ENCODE data around the gene PLAAT2. TPM values are rescaled to one million over a fixed set of nuclear protein-coding genes. Genes with fewer than 3 reads are reported as not detected.
"Not testable (repeated sequence)": the region's sequence is repeated elsewhere in the genome, so short reads cannot be mapped to it uniquely, and the experiment has no call there.

Gene PLAAT2
- total RNA-seq, 1 donor from 2014 or later: 6.0 TPM

DNA sequence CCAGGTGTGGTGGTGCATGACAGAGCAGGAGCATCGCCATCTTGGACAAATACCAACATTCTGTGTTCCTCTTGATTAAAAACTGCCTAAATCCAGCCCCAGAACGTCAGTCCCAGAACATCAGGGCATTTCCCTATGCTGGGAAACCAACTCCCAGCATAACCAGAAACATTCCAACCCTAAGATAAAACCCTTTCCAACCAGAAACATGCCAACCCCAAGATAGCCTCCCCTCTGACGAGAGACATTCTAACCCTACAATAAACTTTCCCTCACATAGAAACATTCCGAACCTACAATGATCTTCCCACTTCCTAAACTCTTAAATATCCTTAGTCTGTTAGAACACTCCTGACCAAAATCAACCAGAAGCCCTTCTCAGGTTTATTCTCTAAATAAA, 15.0 kb downstream of the PLAAT2 start:
- no peak overlapping the region for H3K4me3 Mint-ChIP-seq
- no peak overlapping the region for H3K27ac Mint-ChIP-seq
- H3K36me3 Mint-ChIP-seq: peaks cover 4% of the 10 kb centered on the region
- no peak for DNase-seq (ENCODE audit: extremely low spot score, unreplicated experiment)
- TF ChIP-seq, protein P1, sequence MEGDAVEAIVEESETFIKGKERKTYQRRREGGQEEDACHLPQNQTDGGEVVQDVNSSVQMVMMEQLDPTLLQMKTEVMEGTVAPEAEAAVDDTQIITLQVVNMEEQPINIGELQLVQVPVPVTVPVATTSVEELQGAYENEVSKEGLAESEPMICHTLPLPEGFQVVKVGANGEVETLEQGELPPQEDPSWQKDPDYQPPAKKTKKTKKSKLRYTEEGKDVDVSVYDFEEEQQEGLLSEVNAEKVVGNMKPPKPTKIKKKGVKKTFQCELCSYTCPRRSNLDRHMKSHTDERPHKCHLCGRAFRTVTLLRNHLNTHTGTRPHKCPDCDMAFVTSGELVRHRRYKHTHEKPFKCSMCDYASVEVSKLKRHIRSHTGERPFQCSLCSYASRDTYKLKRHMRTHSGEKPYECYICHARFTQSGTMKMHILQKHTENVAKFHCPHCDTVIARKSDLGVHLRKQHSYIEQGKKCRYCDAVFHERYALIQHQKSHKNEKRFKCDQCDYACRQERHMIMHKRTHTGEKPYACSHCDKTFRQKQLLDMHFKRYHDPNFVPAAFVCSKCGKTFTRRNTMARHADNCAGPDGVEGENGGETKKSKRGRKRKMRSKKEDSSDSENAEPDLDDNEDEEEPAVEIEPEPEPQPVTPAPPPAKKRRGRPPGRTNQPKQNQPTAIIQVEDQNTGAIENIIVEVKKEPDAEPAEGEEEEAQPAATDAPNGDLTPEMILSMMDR (conservative IDR thresholded peaks at IDR 0.05): no peak
- H3K9me3 Mint-ChIP-seq: peaks cover 4% of the 10 kb centered on the region
- H3K4me1 Mint-ChIP-seq (ENCODE audit: unreplicated experiment): peaks cover 14% of the 10 kb centered on the region
- H3K27me3 Mint-ChIP-seq: no peaks in the 10 kb centered on the region

- H3K27ac Mint-ChIP-seq: no peak overlapping the region
- H3K4me3 Mint-ChIP-seq: no peak overlapping the region
Measured at GRCh38 chr11:63547061-63547460, 16.1 kb downstream of the PLAAT2 start.

GRCh38 chr11:63543711-63544110, 19.5 kb downstream of the PLAAT2 start:
- peaks cover 6% of the 10 kb centered on the region for H3K4me1 Mint-ChIP-seq (ENCODE audit: unreplicated experiment)
- H3K27ac Mint-ChIP-seq: no peak overlapping the region
- H3K9me3 Mint-ChIP-seq: no peaks in the 10 kb centered on the region
- no peak overlapping the region for H3K4me3 Mint-ChIP-seq
- TF ChIP-seq, protein P1 (conservative IDR thresholded peaks at IDR 0.05): no peak
- H3K27me3 Mint-ChIP-seq: no peaks in the 10 kb centered on the region
- no peaks in the 10 kb centered on the region for H3K36me3 Mint-ChIP-seq
- DNase-seq (ENCODE audit: extremely low spot score, unreplicated experiment): no peak

More at GRCh38 chr11:63547061-63547460, 16.1 kb downstream of the PLAAT2 start:
- TF ChIP-seq, protein P1 (conservative IDR thresholded peaks at IDR 0.05): no peak
- Mint-ChIP-seq H3K36me3 (no peaks in the 10 kb centered on the region), H3K27me3 (no peaks in the 10 kb centered on the region), H3K4me1 (ENCODE audit: unreplicated experiment) (peaks cover 6% of the 10 kb centered on the region), H3K9me3 (no peaks in the 10 kb centered on the region)
- DNase-seq (ENCODE audit: extremely low spot score, unreplicated experiment): no peak

DNA sequence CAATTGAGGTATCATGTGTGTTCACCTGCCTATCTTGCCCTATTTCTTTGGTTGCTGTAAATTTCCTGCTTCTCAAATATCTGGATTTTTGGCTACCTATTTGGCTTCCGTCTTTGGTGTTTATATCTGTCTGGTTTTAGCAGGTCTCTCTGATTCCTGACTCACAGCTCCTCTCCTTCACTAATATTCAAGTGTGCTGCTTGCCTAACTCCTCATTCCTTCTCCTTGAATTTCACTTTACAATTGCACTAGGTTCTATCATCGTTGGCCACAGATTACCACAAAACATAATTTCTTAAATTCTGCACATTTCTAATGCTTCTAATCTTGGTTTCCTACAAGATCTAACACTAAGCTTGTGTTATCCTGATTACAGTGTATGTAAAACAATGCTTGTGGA, 20.7 kb downstream of the PLAAT2 start:
- H3K36me3 Mint-ChIP-seq; H3K9me3 Mint-ChIP-seq; DNase-seq (ENCODE audit: extremely low spot score, unreplicated experiment); H3K4me3 Mint-ChIP-seq; H3K27me3 Mint-ChIP-seq; H3K27ac Mint-ChIP-seq; H3K4me1 Mint-ChIP-seq (ENCODE audit: unreplicated experiment): not testable (repeated sequence)

- H3K27ac Mint-ChIP-seq: peak overlapping the region; percentile 72
- no peaks in the 10 kb centered on the region for H3K9me3 Mint-ChIP-seq
- DNase-seq (ENCODE audit: extremely low spot score, unreplicated experiment): no peak
- H3K4me3 Mint-ChIP-seq: peak overlapping the region; percentile 58
- TF ChIP-seq, protein P1 (conservative IDR thresholded peaks at IDR 0.05): no peak
- H3K27me3 Mint-ChIP-seq: no peaks in the 10 kb centered on the region
- H3K36me3 Mint-ChIP-seq: no peaks in the 10 kb centered on the region
- peaks cover 27% of the 10 kb centered on the region for H3K4me1 Mint-ChIP-seq (ENCODE audit: unreplicated experiment)
Measured at GRCh38 chr11:63537293-63538101, 25.7 kb downstream of the PLAAT2 start.

DNA sequence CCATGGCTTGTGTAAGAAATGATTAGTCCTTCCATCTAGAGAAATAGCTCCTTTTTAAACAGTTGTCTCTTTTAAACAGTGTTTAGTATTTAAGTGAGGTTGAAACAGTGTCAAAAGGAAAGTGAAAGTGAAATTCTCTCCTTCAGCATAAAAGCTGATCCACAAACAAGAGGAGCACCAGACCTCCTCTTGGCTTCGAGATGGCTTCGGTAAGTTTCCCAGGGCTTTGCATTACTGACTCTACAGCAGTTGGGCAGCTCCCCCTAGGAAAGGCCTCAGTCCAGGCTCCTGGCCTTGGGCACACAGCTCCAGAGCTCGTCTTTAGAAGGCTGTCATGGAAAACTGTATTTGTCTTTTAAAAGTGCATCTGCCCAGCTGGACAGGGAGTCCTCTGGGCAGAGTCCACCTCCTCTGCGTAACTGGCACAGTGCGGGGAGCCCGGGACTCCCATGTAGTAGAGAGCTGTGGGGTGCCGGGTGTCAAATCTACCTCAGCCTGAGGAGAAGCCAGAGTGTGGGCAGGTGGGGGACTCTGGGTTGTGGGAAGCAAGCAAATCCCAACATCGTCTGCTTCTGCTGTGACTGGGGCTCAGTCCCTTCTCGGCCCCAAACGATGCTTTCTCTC, 26.4 kb downstream of the PLAAT2 start, which contains the start of gene PLAAT4:
Gene PLAAT4 (plus strand): TSS at position 140 of the 624 bp plus-strand sequence. CDS start 61 bp downstream, at position 201.
- Mint-ChIP-seq H3K4me3 (peak within 1 kb of the TSS; percentile 65), H3K27ac (peak within 1 kb of the TSS; percentile 72), H3K4me1 (ENCODE audit: unreplicated experiment) (peaks cover 33% of the 10 kb centered on the region), H3K27me3 (no peaks in the 10 kb centered on the region), H3K36me3 (no peaks in the 10 kb centered on the region), H3K9me3 (no peaks in the 10 kb centered on the region)
- TF ChIP-seq, protein P1 (conservative IDR thresholded peaks at IDR 0.05): no peak
- DNase-seq (ENCODE audit: extremely low spot score, unreplicated experiment): no peak
